ENCODE measurements around the gene MALRD1.
A peak's percentile ranks its signal among the peaks of the same experiment; 100 is the strongest.
"Not testable (repeated sequence)": the region's sequence is repeated elsewhere in the genome, so short reads cannot be mapped to it uniquely, and the experiment has no call there.

MALRD1 gene

DNA sequence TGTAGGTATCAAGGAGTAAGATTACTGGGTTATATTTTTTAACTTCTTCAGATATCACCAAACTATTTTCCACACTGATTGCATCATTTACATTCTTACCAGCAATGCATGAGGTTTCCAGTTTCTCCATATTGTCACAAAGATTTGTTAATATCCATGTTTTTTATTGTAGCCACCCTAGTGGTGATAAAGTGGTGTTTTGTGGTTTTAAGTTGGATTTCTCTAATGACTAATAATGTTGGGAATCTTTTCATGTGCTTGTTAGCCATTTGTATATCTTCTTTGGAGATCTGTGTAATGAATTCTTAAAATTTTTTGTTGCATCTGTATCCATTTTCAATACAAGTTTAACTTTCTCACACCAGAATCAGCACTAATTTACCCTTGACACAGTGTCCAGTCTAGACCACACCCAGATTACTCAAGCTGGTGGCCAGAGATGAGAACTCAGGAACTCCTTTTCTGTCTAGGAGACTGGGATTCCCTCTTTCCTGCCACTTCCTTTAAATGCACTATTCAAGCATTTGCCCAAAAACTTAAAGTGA, 700.7 kb downstream of the MALRD1 start:
- no peak for TF ChIP-seq CTCF (IDR thresholded peaks at IDR 0.05)
- H3K36me3 Mint-ChIP-seq (ENCODE audit: low read depth): no peaks in the 10 kb centered on the region
- DNase-seq: no peak
- no peak overlapping the region for H3K4me3 Mint-ChIP-seq
- peaks cover 4% of the 10 kb centered on the region for H3K27me3 Mint-ChIP-seq (ENCODE audit: low read depth, poor library complexity)
- no peaks in the 10 kb centered on the region for H3K9me3 Mint-ChIP-seq
- peak overlapping the region; percentile 34 for H3K27ac Mint-ChIP-seq
- no peaks in the 10 kb centered on the region for H3K4me1 Mint-ChIP-seq

DNA sequence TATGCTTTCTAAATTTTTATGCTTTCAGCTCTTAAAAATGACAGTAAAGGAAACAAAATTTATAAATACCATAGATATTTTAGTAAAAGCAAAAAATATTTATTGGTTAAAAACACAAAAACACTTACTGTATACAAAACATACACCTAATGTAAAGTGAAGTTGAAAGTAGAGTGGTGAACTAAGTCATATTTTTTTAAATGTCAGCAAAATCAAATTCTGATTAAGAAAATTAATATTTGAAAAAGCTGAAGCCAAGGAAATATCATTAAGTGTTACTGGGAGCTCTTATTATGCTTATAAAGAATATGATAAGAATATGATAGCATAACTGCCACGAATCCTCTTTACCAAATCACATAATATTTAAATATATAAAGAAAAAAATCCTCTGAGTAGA, 702.4 kb downstream of the MALRD1 start:
- Mint-ChIP-seq H3K4me3 (no peak overlapping the region), H3K27me3 (ENCODE audit: low read depth, poor library complexity) (peaks cover 4% of the 10 kb centered on the region), H3K4me1 (no peaks in the 10 kb centered on the region), H3K9me3 (no peaks in the 10 kb centered on the region), H3K27ac (no peak overlapping the region), H3K36me3 (ENCODE audit: low read depth) (no peaks in the 10 kb centered on the region)
- TF ChIP-seq CTCF (IDR thresholded peaks at IDR 0.05): no peak
- DNase-seq: no peak

GRCh38 chr10:19756919-19757318, 708.3 kb downstream of the MALRD1 start:
- no peak overlapping the region for H3K4me3 Mint-ChIP-seq
- no peak overlapping the region for H3K27ac Mint-ChIP-seq
- no peaks in the 10 kb centered on the region for H3K4me1 Mint-ChIP-seq
- no peaks in the 10 kb centered on the region for H3K9me3 Mint-ChIP-seq
- no peak for DNase-seq
- no peak for TF ChIP-seq CTCF (IDR thresholded peaks at IDR 0.05)
- no peaks in the 10 kb centered on the region for H3K36me3 Mint-ChIP-seq (ENCODE audit: low read depth)
- no peaks in the 10 kb centered on the region for H3K27me3 Mint-ChIP-seq (ENCODE audit: low read depth, poor library complexity)

- no peak for DNase-seq
- H3K4me3 Mint-ChIP-seq: no peak overlapping the region
- no peak overlapping the region for H3K27ac Mint-ChIP-seq
- H3K27me3 Mint-ChIP-seq (ENCODE audit: low read depth, poor library complexity): peaks cover 3% of the 10 kb centered on the region
- H3K9me3 Mint-ChIP-seq: no peaks in the 10 kb centered on the region
- no peaks in the 10 kb centered on the region for H3K36me3 Mint-ChIP-seq (ENCODE audit: low read depth)
- TF ChIP-seq CTCF (IDR thresholded peaks at IDR 0.05): no peak
- H3K4me1 Mint-ChIP-seq: no peaks in the 10 kb centered on the region
Observed at GRCh38 chr10:19762026-19762425, 713.4 kb downstream of the MALRD1 start.

- TF ChIP-seq CTCF (IDR thresholded peaks at IDR 0.05): no peak
- Mint-ChIP-seq H3K4me1 (peaks cover 6% of the 10 kb centered on the region), H3K36me3 (ENCODE audit: low read depth) (no peaks in the 10 kb centered on the region), H3K4me3 (no peak overlapping the region), H3K27ac (no peak overlapping the region), H3K27me3 (ENCODE audit: low read depth, poor library complexity) (peaks cover 3% of the 10 kb centered on the region), H3K9me3 (no peaks in the 10 kb centered on the region)
- DNase-seq: no peak
Observed at GRCh38 chr10:19764111-19764510, 715.5 kb downstream of the MALRD1 start.

DNA sequence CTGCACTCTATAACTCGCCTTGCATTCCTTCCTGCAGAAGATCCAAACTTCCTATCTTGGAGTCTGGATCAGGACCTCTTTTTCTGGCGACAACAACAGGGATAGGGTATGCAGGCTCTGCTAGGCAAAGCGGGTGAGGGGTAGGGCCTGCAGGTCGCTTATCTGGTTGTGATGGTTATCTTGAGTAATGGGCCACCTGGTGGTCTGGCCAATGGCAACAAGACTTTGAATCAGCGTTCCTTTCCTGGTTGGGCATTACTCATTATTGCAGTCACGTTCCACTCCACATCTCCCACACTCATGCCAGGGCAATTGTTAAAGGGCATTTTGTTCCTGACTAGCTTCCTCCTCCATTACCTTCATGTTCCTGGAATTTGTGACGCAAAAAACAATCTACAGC, 719.3 kb downstream of the MALRD1 start:
- no peak for DNase-seq
- Mint-ChIP-seq H3K27me3 (ENCODE audit: low read depth, poor library complexity) (peaks cover 3% of the 10 kb centered on the region), H3K4me1 (peaks cover 6% of the 10 kb centered on the region), H3K27ac (peak overlapping the region; percentile 11), H3K9me3 (no peaks in the 10 kb centered on the region), H3K36me3 (ENCODE audit: low read depth) (no peaks in the 10 kb centered on the region), H3K4me3 (no peak overlapping the region)
- TF ChIP-seq CTCF (IDR thresholded peaks at IDR 0.05): no peak

DNA sequence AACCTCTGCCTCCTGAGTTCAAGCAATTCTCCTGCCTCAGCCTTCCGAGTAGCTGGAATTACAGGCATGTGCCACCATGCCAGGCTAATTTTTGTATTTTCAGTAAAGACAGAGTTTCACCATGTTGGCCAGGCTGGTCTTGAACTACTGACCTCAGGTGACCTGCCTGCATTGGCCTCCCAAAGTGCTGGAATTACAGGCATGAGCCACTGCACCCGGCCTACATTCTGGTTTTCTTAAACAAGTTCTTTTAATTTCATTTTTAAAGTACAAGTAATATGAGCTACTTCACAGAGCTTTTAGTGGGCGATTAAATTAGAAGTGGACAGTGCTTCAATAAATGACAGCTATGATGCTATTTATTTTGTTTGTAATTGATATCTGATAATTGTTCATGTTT, 721.2 kb downstream of the MALRD1 start:
- not testable (repeated sequence) for H3K4me1 Mint-ChIP-seq; H3K27ac Mint-ChIP-seq; DNase-seq; H3K9me3 Mint-ChIP-seq; H3K4me3 Mint-ChIP-seq; H3K36me3 Mint-ChIP-seq (ENCODE audit: low read depth); H3K27me3 Mint-ChIP-seq (ENCODE audit: low read depth, poor library complexity)

Measured in nephron progenitor cell (in vitro differentiated cells).